Endometrium (tissue), 2 donors: ENCODE results near the gene ADCY4.

Source experiments
- FAIRE-seq: peaks from 2 replicates; lab custom pipeline; 2012; peaks lifted over from hg19 to GRCh38; lab: Jason Lieb, UNC
- donor health status: control.
- donor health status: control.

The ADCY4 gene

GRCh38 chr14:24296341-24297157 is 38.3 kb downstream of the ADCY4 start:
- no peak for FAIRE-seq

DNA sequence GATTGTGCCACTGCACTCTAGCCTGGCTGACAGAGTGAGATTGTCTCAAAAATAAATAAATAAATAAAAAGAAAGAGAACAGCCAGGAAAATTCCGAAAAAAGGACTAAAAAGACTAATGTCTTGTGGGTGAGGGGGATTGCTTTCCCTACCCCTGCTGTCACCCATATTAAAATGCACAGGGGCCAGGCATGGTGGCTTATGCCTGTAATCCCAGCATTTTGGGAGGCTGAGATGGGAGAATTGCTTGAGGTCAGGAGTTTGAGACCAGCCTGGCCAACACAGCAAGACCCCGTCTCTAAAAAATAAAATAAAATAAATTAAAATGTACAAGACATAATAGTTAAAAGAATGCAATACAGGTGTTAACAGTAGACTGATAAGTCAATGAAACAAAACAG is 41.3 kb downstream of the ADCY4 start:
- FAIRE-seq: no peak

GRCh38 chr14:24292118-24292807 is 42.6 kb downstream of the ADCY4 start:
- no peak for FAIRE-seq

GRCh38 chr14:24291446-24292117 is 43.3 kb downstream of the ADCY4 start:
- no peak for FAIRE-seq

GRCh38 chr14:24290746-24291145 is 44.1 kb downstream of the ADCY4 start:
- FAIRE-seq: no peak

GRCh38 chr14:24289649-24290280 is 45.1 kb downstream of the ADCY4 start:
- no peak for FAIRE-seq

GRCh38 chr14:24286996-24287395 is 47.9 kb downstream of the ADCY4 start:
- no peak for FAIRE-seq

DNA sequence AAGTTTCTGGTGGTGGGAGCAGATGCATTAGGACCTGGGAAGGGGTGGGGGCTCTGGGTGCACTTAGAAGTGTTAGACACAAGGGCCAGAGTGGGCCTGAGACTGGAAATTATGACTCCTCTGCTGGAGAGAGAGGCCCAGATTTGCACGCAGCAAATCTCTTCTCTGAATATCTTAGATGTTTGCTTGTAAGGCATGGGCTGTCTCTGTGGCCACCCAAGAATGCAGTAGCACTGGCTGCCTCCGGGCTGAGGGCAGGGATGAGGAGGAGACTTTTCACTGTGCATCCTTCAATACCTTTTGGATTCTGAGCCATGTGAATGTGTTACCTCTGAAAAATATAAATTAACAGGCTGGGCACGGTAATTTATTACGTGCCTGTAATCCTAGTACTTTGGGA is 49.5 kb downstream of the ADCY4 start:
- no peak for FAIRE-seq

DNA sequence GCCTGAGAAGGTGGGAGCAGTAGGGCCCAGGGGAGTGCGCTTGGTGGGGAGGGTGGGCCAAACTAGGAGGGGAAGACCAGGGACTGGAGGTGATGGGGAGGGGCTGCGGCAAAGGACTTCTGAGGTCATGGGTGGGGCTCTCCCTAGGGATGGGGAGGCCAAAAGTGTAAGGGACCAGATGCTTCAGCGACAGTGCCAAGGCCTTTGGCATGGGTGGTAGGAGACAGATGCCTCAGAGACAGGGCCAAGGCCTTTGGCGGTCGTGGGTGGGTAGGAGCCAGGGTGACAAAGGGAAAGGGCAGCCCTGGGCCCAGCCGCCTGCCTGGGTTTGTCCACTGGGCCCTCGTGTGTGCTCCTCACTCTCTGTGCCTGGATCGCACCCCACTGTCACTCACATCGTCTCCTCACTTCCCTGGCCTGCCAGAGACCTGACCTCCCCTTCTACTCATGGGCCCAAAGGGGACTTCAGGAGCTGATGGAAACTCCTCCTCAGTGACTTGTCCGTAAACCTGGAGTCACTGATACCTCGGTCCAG is 50.3 kb downstream of the ADCY4 start:
- no peak for FAIRE-seq

DNA sequence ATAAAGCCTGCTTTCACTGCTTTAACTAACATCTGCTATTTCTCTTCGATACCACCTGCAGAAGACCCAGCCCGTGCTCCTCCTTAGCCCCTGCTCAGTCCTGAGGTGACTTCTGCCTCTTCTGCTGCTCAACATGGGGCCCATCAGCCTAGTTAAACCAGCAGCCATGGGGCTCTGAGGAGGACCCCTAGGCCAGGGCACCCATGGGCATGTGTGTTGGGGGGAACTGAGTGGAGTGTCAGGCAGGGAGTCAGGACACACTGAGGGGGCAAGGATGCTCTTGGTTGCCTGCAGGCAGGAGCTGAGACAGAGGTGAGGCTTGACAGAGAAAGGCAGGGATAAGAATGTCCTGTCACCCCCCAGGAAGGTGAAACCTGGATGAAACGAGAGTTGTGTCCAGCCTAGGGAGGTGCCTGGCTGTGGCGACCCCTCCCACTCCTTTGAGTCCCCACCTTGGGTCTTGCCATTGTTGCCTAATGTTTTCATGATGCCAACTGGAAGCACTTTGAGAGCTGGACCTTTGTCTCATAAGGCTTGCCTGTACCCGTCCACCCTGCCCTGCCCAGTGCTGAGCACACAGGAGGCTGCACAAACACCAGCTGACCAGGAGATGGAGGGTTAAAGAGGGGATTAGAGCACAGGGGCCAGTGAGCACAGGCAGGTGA is 50.9 kb downstream of the ADCY4 start:
- FAIRE-seq: no peak

DNA sequence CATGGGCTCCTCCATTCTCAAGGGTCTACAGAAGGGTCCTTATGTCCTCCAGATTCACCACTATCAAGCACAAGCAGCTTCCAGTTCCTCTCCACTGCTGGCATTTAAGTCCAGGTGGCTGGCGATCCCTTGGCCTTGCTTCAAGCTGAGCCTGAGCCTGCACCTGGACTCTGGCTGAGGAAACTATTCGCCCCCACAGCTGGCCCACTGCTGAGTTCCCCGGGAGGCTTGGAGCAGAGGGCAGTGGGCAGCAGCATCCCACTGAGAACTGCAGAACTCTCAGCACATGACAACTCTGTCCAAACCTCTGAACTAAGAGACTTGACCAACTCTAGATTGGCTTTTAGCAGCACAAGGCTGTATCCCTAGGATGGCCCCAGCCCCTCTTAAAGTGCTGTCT is 52.1 kb downstream of the ADCY4 start:
- no peak for FAIRE-seq

DNA sequence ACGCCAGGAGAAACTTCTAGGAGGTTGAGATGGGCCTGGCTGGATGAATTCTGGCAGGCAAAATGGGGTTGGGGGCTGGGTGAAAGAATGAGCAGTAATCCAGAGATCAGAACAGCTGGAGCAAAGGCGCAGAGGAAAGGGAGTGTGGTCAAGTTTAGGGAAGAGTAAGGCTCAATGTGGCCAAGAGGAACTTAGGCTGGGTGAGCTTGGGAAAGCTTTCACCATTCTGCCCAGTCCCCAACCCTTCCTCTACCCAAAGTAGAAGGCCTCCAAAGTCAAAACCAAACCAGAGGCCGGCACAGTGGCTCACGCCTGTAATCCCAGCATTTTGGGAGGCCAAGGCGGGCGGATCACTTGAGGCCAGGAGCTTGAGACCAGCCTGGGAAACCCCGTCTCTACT is 53.2 kb downstream of the ADCY4 start:
- no peak for FAIRE-seq

GRCh38 chr14:24280797-24281460 is 53.9 kb downstream of the ADCY4 start:
- FAIRE-seq: no peak

DNA sequence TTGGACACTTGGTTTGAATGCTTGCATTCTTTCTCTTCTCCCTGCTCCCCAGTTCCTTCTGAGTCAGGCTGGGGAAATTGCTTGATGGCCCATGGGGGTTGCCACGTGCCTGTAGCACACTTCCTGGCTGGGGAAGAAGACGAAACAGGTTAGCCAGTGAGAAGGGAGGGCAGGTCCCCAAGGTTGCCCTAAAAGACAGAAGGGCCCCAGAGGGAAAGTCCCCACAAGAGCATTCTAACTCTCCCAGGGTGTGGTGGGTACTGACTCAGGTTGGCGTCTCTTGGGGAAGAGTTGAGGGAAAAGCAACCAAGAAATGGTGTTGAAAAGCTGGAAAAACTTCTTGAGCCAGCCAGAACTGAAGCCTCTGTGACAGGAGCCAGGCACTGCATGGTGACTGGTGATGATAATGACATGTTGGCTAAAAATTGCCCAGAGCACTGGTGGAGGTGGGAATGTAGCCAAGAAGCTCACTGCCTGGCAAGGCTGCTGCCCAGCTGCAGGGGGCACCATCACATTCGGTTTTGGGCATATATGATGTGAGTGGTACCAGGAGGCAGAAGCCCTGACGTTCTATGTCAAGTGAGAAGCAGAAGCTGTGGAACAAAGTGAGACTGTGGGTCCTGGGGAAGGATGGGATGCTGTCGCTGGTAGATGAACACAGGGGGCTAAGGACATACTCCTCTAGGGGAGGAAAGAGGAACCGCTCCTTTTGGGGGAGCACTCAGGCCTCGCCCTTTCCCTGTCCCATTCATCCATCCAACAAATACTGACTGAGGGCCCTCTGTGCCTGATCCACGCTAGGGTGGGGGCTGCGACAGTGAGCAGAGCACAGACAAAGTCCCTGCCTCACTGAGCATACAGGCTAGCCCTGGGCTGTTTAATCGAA is 55.3 kb downstream of the ADCY4 start:
- no peak for FAIRE-seq

DNA sequence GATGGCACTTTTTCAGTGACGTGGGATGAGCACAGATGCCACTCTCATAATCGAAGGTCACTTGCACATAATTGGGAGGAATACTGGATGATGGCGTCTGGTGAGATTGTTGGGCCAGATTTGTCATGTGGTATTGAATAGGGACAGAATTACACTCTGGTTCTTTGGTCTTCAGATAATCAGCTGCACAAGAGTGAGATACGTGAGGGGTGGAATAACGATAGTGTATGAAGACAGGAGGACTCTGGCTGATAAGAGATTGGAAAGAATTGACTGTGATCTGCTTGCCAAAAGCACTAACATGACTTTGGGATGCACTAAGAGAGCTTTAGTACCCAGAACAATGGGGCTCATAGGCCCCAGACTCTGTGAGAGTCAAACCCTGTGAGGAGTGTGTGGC is 56.4 kb downstream of the ADCY4 start:
- no peak for FAIRE-seq

DNA sequence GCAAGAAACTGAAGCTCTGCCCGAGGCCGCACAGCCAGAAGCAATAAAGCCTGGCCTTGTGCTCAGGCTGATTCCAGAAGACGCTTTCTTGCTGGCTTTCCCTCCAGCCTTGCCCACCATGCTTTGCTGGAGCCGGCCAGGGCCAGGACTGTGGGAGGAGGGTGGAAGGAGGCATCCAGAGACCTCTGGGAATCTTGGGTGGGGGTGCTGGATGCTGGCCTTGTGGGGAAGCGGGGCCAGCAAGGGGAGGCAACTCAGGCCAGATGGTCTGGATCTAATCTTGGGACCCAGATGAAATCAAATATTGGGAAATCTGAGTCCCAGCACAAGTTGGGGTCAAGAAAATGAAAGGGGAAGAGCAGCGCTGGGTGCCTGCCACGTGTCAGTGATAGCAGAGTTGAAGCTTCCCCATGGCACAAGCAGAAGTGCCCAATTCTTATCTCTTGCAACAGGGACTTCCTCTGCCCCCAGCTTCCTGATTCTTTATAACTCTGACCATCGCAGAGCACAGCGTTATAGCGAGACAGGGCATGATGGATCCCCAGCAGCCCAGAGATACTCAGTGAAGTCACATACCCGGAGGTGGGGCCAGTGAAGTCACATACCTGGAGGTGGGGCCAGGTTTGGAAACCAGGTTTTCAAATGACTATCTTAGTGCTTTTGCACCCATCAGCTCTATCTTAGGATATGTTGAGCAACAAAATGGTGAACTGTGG is 57.1 kb downstream of the ADCY4 start:
- no peak for FAIRE-seq

DNA sequence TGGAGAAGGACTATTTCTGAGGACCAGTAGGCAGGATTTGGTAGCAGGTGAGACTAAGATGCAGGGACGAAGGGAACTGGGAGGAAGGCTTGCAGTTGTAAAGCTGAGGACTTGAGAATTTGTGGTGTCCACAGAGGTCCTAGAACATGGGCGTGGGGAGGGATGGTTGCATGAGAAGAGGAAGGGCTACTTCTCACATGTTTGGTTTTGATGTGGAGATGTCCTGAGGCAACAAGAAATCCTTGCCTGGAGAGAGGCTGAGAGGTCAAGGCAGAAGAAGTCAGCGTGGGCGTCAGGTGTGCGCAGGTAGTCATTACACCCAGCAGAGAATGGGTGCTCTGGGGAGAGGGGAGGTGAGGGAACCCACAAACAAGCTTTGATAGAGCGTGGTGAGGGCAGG is 57.8 kb downstream of the ADCY4 start:
- no peak for FAIRE-seq

- no peak for FAIRE-seq
Observed at GRCh38 chr14:24274101-24274543, 60.7 kb downstream of the ADCY4 start.

GRCh38 chr14:24273422-24273998 is 61.4 kb downstream of the ADCY4 start:
- no peak for FAIRE-seq
